SK-N-MC (cell line): ENCODE measurements around the gene SIDT2.

Experiments
- EZH2 ChIP-seq: fragments of 200-600 bp; sonication (generic); IDR thresholded peaks from one replicate; pipeline ENCODE4 v1.6.1; 2017; ENCODE audit warnings: antibody characterized with exemption
- POLR2AphosphoS5 ChIP-seq: IDR thresholded peaks from 2 replicates; pipeline ENCODE4 v1.6.1; 2012; ENCODE audit warnings: mild to moderate bottlenecking, low read depth, low read length, borderline replicate concordance

GRCh38 chr11:117187428-117187798 lies 8.9 kb downstream of the SIDT2 start:
- TF ChIP-seq EZH2 = no peak
- TF ChIP-seq POLR2AphosphoS5 = no peak
